Measurements from ENCODE around the gene RBX1. TPM values are rescaled to one million over a fixed set of nuclear protein-coding genes. Genes with fewer than 3 reads are reported as not detected.
"Not testable (repeated sequence)": the region's sequence is repeated elsewhere in the genome, so short reads cannot be mapped to it uniquely, and the experiment has no call there.

Gene RBX1
- total RNA-seq (10 to 100 TPM; 28.9 to 91.3 (median 32.7) TPM), polyA plus RNA-seq (100 to 1,000 TPM; 109 to 171 TPM), total RNA-seq (17.2 reads per million, percentile 47 among the genes with 10 or more reads in this experiment)

GRCh38 chr22:40950962-40951794, at the start of gene RBX1:
Gene RBX1 (plus strand): TSS chr22:40951378. CDS start chr22:40951399, 21 bp downstream.
- H3K27me3 ChIP-seq (ENCODE audit: control insufficient read depth in 2 of 2, insufficient read depth in 2 of 2, low read length in 2 of 2), result no peaks in the 10 kb centered on the region
- intact Hi-C loops (cut with micrococcal nuclease), result loop anchor here (1.0 kb wide), 16 partner anchors 29 to 670 kb away; partner anchors contain the start of genes L3MBTL2 (in 2 of the 2), MRTFA (in 2 of the 2), RANGAP1 (in 2 of the 2) and ST13 (in 2 of the 2)
- ChIA-PET CTCF (interaction anchor here (0.6 to 1.4 kb wide), 3 partner anchors 11 to 142 kb away, joined by 3 to 4 read pairs (median 3); partner anchors contain the start of gene EP300), POLR2A (interaction anchor here (0.6 to 4.1 kb wide), 20 partner anchors 9 to 517 kb away, joined by 3 to 109 read pairs (median 4); partner anchors contain the start of genes ACO2, EP300, PHF5A and RANGAP1)
- peaks cover 0 to 17% (median 6%) of the 10 kb centered on the region in 3 experiments for H3K36me3 ChIP-seq (ENCODE audit: control insufficient read depth in 2 of 3, insufficient read depth in 3 of 3, low read length in 3 of 3)
- H3K4me1 ChIP-seq (ENCODE audit: control insufficient read depth in 2 of 2, insufficient read depth in 2 of 2, low read length in 2 of 2), result peaks cover 16 to 19% of the 10 kb centered on the region in 2 donors
- DNase-seq (peak; percentile 96 to 100 (median 99)), ATAC-seq (peak; percentile 92)
- peak within 1 kb of the TSS; percentile 99 for H3K27ac ChIP-seq (ENCODE audit: low read depth, low read length)
- Mint-ChIP-seq H3K27ac (peak within 1 kb of the TSS; percentile 96 to 100 (median 99)), H3K27me3 (no peaks in the 10 kb centered on the region), H3K4me1 (peaks cover 20 to 43% (median 39%) of the 10 kb centered on the region in 7 donors), H3K9me3 (peaks cover 0 to 6% (median 0%) of the 10 kb centered on the region in 11 donors), H3K4me3 (peak within 1 kb of the TSS; percentile 91 to 99 (median 98)), H3K36me3 (peaks cover 0 to 17% (median 7%) of the 10 kb centered on the region in 5 donors)
- peak within 1 kb of the TSS; percentile 98 for H3K4me3 ChIP-seq (ENCODE audit: low read length)
- H3K9me3 ChIP-seq (ENCODE audit: control insufficient read depth in 2 of 3, low read length in 3 of 3), result no peaks in the 10 kb centered on the region

- Histone ChIP-seq H3K9me3 (ENCODE audit: control insufficient read depth in 2 of 3, low read length in 3 of 3) (no peaks in the 10 kb centered on the region), H3K27me3 (ENCODE audit: control insufficient read depth in 2 of 2, insufficient read depth in 2 of 2, low read length in 2 of 2) (no peaks in the 10 kb centered on the region), H3K27ac (ENCODE audit: low read depth, low read length) (no peak overlapping the region), H3K4me3 (ENCODE audit: low read length) (no peak overlapping the region), H3K4me1 (ENCODE audit: control insufficient read depth in 2 of 2, insufficient read depth in 2 of 2, low read length in 2 of 2) (no peaks in the 10 kb centered on the region), H3K36me3 (ENCODE audit: control insufficient read depth in 2 of 3, insufficient read depth in 3 of 3, low read length in 3 of 3) (peaks cover 0 to 20% (median 0%) of the 10 kb centered on the region in 3 experiments)
- no peaks in the 10 kb centered on the region for H3K27me3 Mint-ChIP-seq
- peaks cover 2 to 3% (median 2%) of the 10 kb centered on the region in 7 donors for H3K4me1 Mint-ChIP-seq
- ChIA-PET POLR2A (no interaction called here), CTCF (interaction anchor here (0.6 to 0.7 kb wide), 2 partner anchors 178 to 646 kb away, joined by 3 to 4 read pairs; no protein-coding TSS in a partner anchor)
- no peak overlapping the region for H3K4me3 Mint-ChIP-seq
- ATAC-seq, result no peak
- H3K36me3 Mint-ChIP-seq, result peaks cover 2 to 31% (median 10%) of the 10 kb centered on the region in 5 donors
- intact Hi-C loops (cut with micrococcal nuclease), result no loop called here
- DNase-seq, result no peak
- H3K9me3 Mint-ChIP-seq, result no peaks in the 10 kb centered on the region
- peak overlapping the region in 1 of 9 donors; percentile 9 for H3K27ac Mint-ChIP-seq
Measured at GRCh38 chr22:40904101-40904500, 47.1 kb upstream of the RBX1 start.

GRCh38 chr22:40908895-40909294, 42.3 kb upstream of the RBX1 start:
- Mint-ChIP-seq H3K9me3 (no peaks in the 10 kb centered on the region), H3K4me1 (no peaks in the 10 kb centered on the region), H3K4me3 (no peak overlapping the region), H3K36me3 (peaks cover 2 to 28% (median 14%) of the 10 kb centered on the region in 5 donors), H3K27ac (no peak overlapping the region), H3K27me3 (no peaks in the 10 kb centered on the region)
- Histone ChIP-seq H3K27ac (ENCODE audit: low read depth, low read length) (no peak overlapping the region), H3K9me3 (ENCODE audit: control insufficient read depth in 2 of 3, low read length in 3 of 3) (no peaks in the 10 kb centered on the region), H3K4me1 (ENCODE audit: control insufficient read depth in 2 of 2, insufficient read depth in 2 of 2, low read length in 2 of 2) (no peaks in the 10 kb centered on the region), H3K36me3 (ENCODE audit: control insufficient read depth in 2 of 3, insufficient read depth in 3 of 3, low read length in 3 of 3) (peaks cover 0 to 44% (median 0%) of the 10 kb centered on the region in 3 experiments), H3K4me3 (ENCODE audit: low read length) (no peak overlapping the region), H3K27me3 (ENCODE audit: control insufficient read depth in 2 of 2, insufficient read depth in 2 of 2, low read length in 2 of 2) (no peaks in the 10 kb centered on the region)
- ATAC-seq, result no peak
- CTCF ChIA-PET, result no interaction called here
- intact Hi-C loops (cut with micrococcal nuclease), result no loop called here
- POLR2A ChIA-PET, result no interaction called here
- DNase-seq, result no peak

- POLR2A ChIA-PET, result interaction anchor here (0.6 kb wide), 1 partner anchor 185 kb away, joined by 4 read pairs; no protein-coding TSS in a partner anchor
- H3K27ac ChIP-seq (ENCODE audit: low read depth, low read length), result no peak overlapping the region
- no peaks in the 10 kb centered on the region for H3K9me3 ChIP-seq (ENCODE audit: control insufficient read depth in 2 of 3, low read length in 3 of 3)
- no peak overlapping the region for H3K4me3 Mint-ChIP-seq
- H3K9me3 Mint-ChIP-seq, result no peaks in the 10 kb centered on the region
- peaks cover 2 to 33% (median 12%) of the 10 kb centered on the region in 5 donors for H3K36me3 Mint-ChIP-seq
- CTCF ChIA-PET, result interaction anchor here (1.0 kb wide), 1 partner anchor 11 kb away, joined by 3 read pairs; no protein-coding TSS in a partner anchor
- H3K4me1 Mint-ChIP-seq, result no peaks in the 10 kb centered on the region
- no peaks in the 10 kb centered on the region for H3K4me1 ChIP-seq (ENCODE audit: control insufficient read depth in 2 of 2, insufficient read depth in 2 of 2, low read length in 2 of 2)
- H3K27me3 Mint-ChIP-seq, result no peaks in the 10 kb centered on the region
- no peaks in the 10 kb centered on the region for H3K27me3 ChIP-seq (ENCODE audit: control insufficient read depth in 2 of 2, insufficient read depth in 2 of 2, low read length in 2 of 2)
- intact Hi-C loops (cut with micrococcal nuclease), result no loop called here
- DNase-seq (no peak), ATAC-seq (no peak)
- no peak overlapping the region for H3K4me3 ChIP-seq (ENCODE audit: low read length)
- H3K27ac Mint-ChIP-seq, result no peak overlapping the region
- peaks cover 0 to 64% (median 8%) of the 10 kb centered on the region in 3 experiments for H3K36me3 ChIP-seq (ENCODE audit: control insufficient read depth in 2 of 3, insufficient read depth in 3 of 3, low read length in 3 of 3)
Measured at GRCh38 chr22:40911772-40912171, 39.4 kb upstream of the RBX1 start.

- POLR2A ChIA-PET; intact Hi-C loops (cut with micrococcal nuclease); H3K27ac ChIP-seq (ENCODE audit: low read depth, low read length); H3K4me1 Mint-ChIP-seq; H3K4me1 ChIP-seq (ENCODE audit: control insufficient read depth in 2 of 2, insufficient read depth in 2 of 2, low read length in 2 of 2); DNase-seq; H3K27me3 ChIP-seq (ENCODE audit: control insufficient read depth in 2 of 2, insufficient read depth in 2 of 2, low read length in 2 of 2); H3K27me3 Mint-ChIP-seq; H3K9me3 Mint-ChIP-seq; ATAC-seq; H3K9me3 ChIP-seq (ENCODE audit: control insufficient read depth in 2 of 3, low read length in 3 of 3); H3K4me3 Mint-ChIP-seq; H3K4me3 ChIP-seq (ENCODE audit: low read length): not testable (repeated sequence)
- Mint-ChIP-seq H3K36me3 (peaks cover 2 to 26% (median 6%) of the 10 kb centered on the region in 5 donors), H3K27ac (peak overlapping the region in 1 of 9 donors; percentile 36)
- CTCF ChIA-PET, result interaction anchor here (1.3 kb wide), 1 partner anchor 10 kb away, joined by 3 read pairs; no protein-coding TSS in a partner anchor
- H3K36me3 ChIP-seq (ENCODE audit: control insufficient read depth in 2 of 3, insufficient read depth in 3 of 3, low read length in 3 of 3), result peaks cover 0 to 58% (median 8%) of the 10 kb centered on the region in 3 experiments
Measured at GRCh38 chr22:40912987-40913386, 38.2 kb upstream of the RBX1 start.

- DNase-seq (no peak), ATAC-seq (no peak)
- intact Hi-C loops (cut with micrococcal nuclease), result no loop called here
- peaks cover 4 to 26% (median 11%) of the 10 kb centered on the region in 5 donors for H3K36me3 Mint-ChIP-seq
- Histone ChIP-seq H3K36me3 (ENCODE audit: control insufficient read depth in 2 of 3, insufficient read depth in 3 of 3, low read length in 3 of 3) (peaks cover 5 to 22% (median 8%) of the 10 kb centered on the region in 3 experiments), H3K27me3 (ENCODE audit: control insufficient read depth in 2 of 2, insufficient read depth in 2 of 2, low read length in 2 of 2) (no peaks in the 10 kb centered on the region), H3K9me3 (ENCODE audit: control insufficient read depth in 2 of 3, low read length in 3 of 3) (no peaks in the 10 kb centered on the region), H3K4me3 (ENCODE audit: low read length) (no peak overlapping the region), H3K27ac (ENCODE audit: low read depth, low read length) (no peak overlapping the region), H3K4me1 (ENCODE audit: control insufficient read depth in 2 of 2, insufficient read depth in 2 of 2, low read length in 2 of 2) (peaks cover 0 to 4% of the 10 kb centered on the region in 2 donors)
- no peaks in the 10 kb centered on the region for H3K9me3 Mint-ChIP-seq
- H3K27ac Mint-ChIP-seq, result no peak overlapping the region
- H3K27me3 Mint-ChIP-seq, result no peaks in the 10 kb centered on the region
- peaks cover 3 to 10% (median 5%) of the 10 kb centered on the region in 7 donors for H3K4me1 Mint-ChIP-seq
- H3K4me3 Mint-ChIP-seq, result no peak overlapping the region
- ChIA-PET CTCF (interaction anchor here (0.7 to 1.0 kb wide), 2 partner anchors 63 to 318 kb away, joined by 3 to 4 read pairs; partner anchors contain the start of gene ST13), POLR2A (interaction anchor here (0.5 to 0.6 kb wide), 2 partner anchors 385 to 1168 kb away, joined by 3 to 4 read pairs; no protein-coding TSS in a partner anchor)
Measured at GRCh38 chr22:40919446-40919845, 31.7 kb upstream of the RBX1 start.
